GM19395 (cell line): ENCODE data around the gene TSHZ3.

Source experiments
- ATAC-seq: cut with Tn5 transposase; IDR thresholded peaks from one replicate; pipeline ENCODE4 v1.9.1; 2021; ENCODE audit warnings: mild to moderate bottlenecking, moderate library complexity; ENCODE audit not compliant: unreplicated experiment

TSHZ3 gene

GRCh38 chr19:31349160-31349881, at the start of gene TSHZ3:
Gene TSHZ3, minus strand, starts transcription at chr19:31349436. Its CDS starts 217 bp downstream, at chr19:31349219.
- ATAC-seq: no peak

GRCh38 chr19:31397308-31397707, 48.1 kb upstream of the TSHZ3 start:
- no peak for ATAC-seq

GRCh38 chr19:31392464-31392863, 43.2 kb upstream of the TSHZ3 start:
- ATAC-seq: no peak

- no peak for ATAC-seq
Measured at GRCh38 chr19:31391518-31391917, 42.3 kb upstream of the TSHZ3 start.

- no peak for ATAC-seq
Measured at GRCh38 chr19:31390711-31391110, 41.5 kb upstream of the TSHZ3 start.

- ATAC-seq: no peak
Measured at GRCh38 chr19:31389874-31390273, 40.6 kb upstream of the TSHZ3 start.

GRCh38 chr19:31387717-31388301, 38.6 kb upstream of the TSHZ3 start:
- ATAC-seq: no peak

GRCh38 chr19:31386806-31387205, 37.6 kb upstream of the TSHZ3 start:
- no peak for ATAC-seq

- ATAC-seq: no peak
Measured at GRCh38 chr19:31385744-31386143, 36.5 kb upstream of the TSHZ3 start.

- no peak for ATAC-seq
Measured at GRCh38 chr19:31383553-31383952, 34.3 kb upstream of the TSHZ3 start.

- ATAC-seq: no peak
Measured at GRCh38 chr19:31380854-31381253, 31.6 kb upstream of the TSHZ3 start.

GRCh38 chr19:31378404-31378803, 29.2 kb upstream of the TSHZ3 start:
- no peak for ATAC-seq

- ATAC-seq: no peak
Measured at GRCh38 chr19:31377736-31378135, 28.5 kb upstream of the TSHZ3 start.

- ATAC-seq: no peak
Measured at GRCh38 chr19:31372246-31372781, 23.1 kb upstream of the TSHZ3 start.

GRCh38 chr19:31370216-31370615, 21.0 kb upstream of the TSHZ3 start:
- ATAC-seq: no peak

- no peak for ATAC-seq
Measured at GRCh38 chr19:31364963-31365362, 15.7 kb upstream of the TSHZ3 start.

GRCh38 chr19:31361728-31362127, 12.5 kb upstream of the TSHZ3 start:
- ATAC-seq: no peak

GRCh38 chr19:31357315-31357673, 8.1 kb upstream of the TSHZ3 start:
- ATAC-seq: no peak

- no peak for ATAC-seq
Measured at GRCh38 chr19:31356587-31357314, 7.5 kb upstream of the TSHZ3 start.

GRCh38 chr19:31355665-31356289, 6.5 kb upstream of the TSHZ3 start:
- no peak for ATAC-seq
